ENCODE measurements around the gene TMEM161A.
"Not testable (repeated sequence)": the region's sequence is repeated elsewhere in the genome, so short reads cannot be mapped to it uniquely, and the experiment has no call there.

TMEM161A gene

DNA sequence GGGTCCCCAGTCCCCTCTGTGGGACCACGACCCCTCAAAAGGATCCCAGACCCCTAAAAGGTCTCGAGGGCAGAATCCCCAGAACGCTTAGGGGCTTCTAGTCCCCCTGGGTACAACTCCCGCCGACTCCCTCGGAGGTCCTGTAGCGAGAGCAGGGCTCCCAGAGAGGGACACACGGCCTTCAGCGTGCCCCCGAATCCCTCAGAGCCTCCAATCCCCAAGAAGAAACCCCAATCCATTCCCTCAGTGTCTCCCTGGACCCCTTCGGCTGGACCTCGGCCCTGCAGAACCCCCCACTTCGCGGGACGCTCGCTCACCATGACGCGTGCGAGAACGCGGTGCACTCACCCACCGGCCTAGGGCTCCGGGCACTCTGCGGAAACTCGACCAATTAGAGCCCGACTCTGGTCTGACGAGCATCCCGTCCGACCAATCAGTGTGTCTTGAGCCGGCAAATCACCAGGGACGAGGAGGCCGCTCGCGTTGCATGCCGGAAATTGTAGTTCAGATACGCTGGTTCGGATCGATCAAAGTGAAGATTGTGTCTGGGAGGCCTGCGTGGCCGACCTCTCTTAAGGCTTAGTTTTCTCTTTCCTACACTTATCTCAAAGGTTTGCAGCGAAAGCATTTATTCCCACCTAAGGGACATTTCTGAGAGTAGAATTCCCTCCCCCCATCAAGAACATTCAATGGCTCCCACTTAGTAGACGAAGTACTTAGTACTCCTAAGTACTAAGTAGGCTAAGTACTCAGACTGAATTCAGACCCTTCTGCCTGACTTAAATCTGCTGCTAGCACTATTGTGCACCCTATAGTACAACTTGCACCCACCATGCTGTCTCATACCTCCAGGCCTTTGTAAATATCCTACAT, at the start of gene TMEM161A:
Gene TMEM161A, minus strand, starts transcription at position 370 of the 873 bp plus-strand sequence. Its CDS starts 50 bp downstream, at position 320.
- peak; percentile 96 for DNase-seq

DNA sequence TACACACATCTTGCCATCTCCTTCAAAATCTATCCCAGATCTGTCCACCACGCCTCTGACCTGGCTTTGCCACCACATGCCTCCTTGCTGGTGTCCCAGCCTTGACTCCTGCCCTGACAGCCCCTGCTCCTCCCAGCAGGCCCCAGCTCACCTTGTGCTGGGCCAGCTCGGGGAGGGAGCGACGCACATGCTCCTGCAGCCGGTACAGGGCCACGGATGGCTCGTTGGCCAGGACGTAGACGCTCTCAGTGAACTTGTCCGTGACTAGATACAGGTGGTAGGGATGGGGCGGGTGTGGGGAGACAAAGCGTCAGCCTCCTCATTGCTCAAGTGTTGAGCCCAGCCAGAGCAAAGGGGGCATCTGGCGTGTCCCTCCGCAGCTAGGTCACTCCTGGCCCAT, 48.5 kb upstream of the TMEM161A start:
- DNase-seq, result no peak

DNA sequence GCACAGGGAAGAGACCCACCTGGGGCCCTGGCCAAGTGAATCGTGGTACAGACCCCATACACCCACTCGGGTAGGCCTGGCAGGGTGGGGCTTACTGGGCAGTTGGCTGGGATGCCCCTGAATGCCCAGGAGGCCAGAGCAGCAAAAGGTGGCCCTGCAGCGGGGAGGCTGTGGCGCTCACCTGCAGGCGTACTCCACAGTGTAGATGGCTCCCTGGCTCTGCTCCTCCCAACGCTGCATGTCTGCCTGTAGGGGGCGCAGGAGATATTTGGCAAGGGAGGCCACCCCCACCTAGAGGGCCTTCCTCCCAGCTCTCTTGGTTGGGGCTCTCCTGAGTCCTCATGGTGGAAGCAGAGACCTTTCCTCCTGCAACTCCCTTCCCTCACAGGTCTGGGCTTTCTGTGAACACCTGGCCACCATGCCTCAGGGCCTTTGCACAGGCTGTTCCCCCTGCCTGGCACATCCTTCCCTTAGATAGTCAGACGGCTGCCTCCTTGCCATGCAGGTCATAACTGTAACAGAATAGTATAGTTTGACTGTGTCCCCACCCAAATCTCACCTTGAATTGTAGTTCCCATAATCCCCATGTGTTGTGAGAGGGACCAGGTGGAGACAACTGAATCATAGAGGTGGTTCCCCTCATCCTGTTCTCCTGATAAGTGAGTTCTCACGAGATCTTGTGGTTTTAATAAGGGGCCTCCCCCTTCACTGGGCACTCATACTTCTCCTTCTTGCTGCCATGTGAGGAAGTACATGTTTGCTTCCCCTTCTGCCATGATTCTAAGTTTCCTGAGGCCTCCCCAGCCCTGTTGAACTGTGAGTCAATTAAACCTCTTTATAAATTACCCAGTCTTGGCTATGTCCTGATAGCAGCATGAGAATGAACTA, 47.8 kb upstream of the TMEM161A start:
- DNase-seq, result no peak

DNA sequence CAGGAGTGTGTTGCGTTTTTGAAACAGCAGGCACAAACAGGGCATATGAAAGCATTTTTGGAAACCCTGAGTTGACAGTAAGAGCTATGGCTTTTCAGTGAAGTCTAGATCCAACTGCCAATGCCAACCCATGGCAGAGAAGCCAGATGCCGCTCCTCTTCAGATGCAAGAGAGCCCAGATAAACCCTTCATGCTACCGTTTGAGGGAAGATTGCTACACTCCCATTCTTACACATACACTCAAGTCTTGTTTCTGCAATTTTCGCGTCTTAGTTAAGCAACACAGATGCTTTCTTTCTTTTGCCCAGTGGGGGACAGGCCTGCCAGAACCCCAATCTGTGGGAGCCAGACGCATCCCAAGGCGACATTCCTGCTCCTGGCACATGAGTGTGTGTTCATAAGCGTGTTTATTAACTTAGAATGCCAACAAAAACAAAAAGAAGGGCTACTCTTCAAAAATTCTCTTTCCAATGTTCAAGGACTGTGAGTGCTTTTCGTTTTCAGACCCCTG, 43.3 kb upstream of the TMEM161A start:
- DNase-seq, result no peak

DNA sequence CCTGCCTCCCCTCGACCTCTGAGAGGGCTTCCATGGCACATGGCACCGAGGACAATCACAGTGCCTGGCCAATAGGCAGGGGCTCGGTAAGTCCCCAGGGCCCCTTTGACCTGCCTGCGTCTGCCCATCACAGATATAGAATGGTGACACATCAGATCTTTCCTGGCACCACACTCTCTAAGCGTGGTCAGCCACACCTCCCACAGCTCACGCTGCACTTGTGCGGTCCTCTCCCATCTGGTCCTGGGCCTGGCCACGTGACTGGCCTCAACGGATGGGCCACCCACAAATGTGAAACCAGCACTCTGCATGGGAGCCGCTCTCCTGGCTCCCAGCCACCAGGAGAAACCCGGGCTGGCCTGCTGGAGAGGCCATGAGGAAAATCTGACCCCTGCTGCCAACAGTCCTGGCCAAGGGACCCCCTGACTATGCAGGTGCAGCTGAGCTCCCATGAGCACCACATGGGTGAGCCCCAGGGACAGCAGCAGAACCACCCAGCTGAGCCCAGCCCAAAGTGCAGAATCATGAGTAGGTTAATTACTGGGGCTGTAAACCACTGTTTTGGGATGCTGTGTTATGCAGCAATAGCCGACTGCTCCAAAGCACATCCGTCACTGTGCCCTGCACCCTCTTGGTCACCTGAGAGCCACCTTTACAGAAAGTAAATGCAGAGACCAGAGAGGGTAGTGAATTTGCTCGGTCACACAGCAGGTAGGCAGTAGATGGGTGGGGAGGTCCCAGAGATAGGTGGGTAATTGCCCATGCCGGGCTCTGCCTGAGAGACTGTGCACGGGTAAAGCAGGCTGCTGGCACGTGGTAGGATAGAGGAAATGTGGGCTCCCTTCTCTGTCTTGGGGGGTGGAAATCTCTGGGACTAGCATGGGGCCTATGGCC, 41.5 kb upstream of the TMEM161A start:
- DNase-seq, result no peak

DNA sequence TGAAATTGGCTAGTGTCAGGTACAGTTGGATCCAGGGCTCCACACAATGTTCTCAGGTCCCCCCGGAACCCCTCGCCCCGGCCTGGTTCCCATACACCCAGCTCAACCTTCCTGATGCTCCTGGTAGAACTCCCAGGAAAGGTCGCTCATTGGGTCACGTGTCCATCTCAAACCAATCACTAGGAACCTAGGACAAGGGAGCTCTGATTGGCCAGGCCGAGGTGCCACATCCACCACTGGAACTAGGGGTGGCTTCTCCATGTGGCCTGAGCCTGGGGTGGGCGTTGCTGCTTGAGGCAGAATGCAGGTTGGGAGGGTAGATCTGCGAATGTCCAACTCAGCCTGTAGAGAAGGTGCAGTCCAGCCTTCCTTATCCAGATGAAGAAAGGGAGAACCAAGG, 38.7 kb upstream of the TMEM161A start:
- DNase-seq, result no peak

DNA sequence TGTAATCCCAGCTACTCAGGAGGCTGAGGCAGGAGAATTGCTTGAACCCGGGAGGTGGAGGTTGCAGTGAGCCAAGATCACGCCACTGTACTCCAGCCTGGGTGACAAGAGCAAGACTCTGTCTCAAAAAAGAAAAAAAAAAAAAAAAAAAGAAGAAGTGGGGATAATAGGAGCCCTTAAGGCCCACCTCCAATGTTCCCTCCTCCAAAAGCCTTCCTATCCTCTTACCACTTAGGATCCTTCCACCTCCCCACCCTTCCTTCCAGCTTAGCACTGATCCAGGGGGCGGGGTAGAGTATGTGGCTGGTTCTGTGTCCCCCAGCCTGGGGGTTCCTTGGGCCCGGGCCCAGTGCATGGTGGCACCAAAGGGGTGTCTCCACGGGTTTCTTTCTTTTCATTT, 35.0 kb upstream of the TMEM161A start:
- not testable (repeated sequence) for DNase-seq

DNA sequence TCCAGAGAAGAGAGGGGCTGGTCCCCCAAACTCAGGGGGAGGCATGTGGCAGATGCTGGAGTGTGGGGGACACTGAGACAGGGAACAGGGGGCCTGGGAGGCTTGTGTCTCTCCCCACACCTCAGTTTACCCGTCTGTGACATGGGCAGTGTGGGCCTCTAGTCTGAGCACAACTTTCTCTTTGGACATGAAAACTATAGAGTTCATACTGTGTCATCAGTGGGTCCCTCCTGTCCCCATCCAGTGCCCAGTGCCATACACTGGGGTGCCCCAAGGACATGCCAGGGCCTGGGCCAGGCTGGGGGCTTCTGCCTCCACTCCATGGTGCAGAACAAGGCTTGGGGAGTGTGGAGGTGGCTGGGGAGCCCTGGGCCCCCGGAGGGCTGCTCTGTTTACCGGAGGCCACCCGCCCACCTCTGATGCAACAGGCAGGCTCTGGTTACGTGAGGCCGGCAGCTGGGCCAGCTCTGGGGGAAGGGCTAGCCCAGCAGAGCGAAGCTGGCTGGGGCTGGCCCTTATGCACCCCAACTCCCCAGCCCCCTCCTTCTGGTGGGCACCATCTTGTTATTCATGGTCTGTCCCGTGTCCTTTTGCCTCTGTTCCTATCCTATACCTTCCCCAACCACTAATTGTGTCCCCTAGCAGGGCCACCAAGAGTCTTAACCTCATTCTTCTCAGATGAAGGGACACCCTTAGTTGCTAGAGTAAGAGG, 33.7 kb upstream of the TMEM161A start:
- no peak for DNase-seq

DNA sequence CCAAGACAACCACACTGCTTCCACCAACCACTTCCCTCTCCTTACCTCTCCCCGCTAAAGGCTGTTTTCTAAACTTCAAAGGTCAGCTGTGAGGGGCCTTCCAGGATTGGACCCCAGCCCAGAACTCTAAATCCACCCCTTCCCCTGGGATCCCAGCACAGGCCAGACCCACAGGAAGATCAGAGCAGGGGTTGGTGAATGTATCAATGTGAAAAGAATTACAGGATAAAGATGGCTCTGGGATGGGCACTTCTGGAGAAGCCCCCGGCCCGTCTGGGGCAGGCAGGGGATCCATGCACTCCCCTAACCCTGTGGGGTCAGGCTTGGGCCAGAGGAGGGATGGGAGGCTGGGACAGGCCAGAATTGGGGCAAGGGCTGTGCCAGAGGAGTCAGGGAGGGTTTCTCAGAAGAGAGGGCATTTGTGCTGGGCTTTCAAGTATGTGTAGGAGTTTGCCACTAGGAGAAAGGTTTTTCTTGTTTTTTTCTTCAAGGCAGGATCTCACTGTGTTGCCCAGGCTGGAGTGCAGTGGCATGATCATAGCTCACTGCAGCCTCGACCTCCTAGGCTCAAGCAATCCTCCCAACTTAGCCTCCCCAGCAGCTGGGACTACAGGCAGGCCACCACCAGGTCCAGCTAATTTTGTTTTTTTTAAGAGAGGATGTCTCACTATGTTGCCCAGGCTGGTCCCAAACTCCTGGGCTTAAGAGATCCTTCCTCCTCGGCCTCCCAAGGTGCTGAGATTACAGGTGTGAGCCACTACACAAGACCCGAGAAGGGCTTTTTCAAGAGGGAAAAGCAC, 32.8 kb upstream of the TMEM161A start:
- DNase-seq, result no peak

DNA sequence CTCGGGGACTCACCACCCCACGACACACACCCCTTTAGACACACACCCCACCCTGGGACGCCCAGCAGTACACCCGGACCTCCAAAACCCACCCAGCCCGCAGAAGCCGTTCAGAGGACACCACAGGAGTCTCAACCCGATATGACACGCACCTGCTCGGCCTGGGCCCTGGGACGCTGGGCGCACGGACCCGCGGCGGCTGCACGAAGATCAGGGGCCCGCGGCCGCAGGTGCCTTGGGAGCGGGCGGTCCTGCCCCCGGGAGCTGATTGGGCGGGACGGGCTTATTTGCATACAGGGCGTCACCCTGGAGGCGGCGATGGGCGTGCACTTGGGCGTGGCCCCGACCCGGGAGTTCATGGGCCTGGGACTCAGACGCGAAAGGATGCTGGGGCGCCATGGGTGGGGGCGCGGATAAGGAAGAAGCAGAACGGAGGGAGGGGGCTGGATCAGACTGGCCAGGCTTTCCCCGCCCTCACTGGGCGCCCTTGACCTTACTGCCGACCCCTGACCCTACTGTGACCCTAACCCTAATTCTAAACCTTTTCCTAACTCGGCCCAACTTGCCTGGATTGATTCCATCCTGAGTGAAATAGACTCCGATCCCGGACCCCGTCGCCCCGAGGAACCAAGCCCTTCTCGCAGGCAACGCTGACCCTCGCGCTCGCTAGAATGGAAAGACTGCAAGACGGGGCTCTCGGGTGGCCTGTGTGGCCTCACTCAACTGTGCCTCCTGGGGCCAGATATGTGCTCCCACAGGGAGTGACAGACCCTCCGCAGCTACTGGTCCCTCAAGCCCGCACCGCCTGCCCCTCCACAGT, 32.0 kb upstream of the TMEM161A start, which contains the start of gene MEF2B:
Gene MEF2B, minus strand, starts transcription at position 211 of the 820 bp plus-strand sequence. CDS start 19,528 bp downstream, outside the sequence.
- peak; percentile 9 for DNase-seq

DNA sequence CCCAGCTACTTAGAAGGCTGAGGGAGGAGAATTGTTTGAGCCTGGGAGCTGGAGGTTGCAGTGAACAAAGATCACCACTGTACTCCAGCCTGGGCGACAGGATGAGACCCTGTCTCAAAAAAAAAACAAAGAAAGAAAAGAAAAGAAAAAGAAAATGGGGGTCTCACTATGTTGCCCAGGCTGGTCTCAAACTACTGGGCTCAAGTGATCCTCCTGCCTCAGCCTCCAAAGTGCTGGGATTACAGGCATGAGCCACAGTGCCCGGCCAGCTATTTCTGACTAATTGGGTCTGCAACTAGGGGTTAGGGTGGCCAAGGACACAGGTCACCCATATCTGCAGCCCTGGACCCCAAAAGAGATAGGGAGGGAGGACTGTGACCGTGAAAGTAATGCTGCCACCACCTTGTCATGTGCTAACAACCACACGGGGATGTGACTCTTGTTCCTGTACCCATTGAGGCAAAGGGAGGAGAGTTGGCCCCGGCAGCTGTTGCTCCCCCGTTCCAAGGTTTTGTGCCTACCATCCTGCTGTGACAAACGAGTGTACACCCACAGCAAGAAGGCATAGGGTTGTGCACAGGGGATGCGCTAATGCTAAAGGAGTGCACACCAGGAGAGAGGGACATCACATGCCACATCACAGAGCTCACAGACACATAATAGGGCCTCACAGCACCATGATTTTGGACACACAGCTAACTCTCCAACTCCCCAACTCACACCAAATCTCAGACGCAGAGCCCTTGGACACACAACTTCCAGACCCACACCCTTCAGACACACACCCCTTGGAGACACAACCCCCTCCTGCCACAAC, 31.2 kb upstream of the TMEM161A start:
- no peak for DNase-seq

DNA sequence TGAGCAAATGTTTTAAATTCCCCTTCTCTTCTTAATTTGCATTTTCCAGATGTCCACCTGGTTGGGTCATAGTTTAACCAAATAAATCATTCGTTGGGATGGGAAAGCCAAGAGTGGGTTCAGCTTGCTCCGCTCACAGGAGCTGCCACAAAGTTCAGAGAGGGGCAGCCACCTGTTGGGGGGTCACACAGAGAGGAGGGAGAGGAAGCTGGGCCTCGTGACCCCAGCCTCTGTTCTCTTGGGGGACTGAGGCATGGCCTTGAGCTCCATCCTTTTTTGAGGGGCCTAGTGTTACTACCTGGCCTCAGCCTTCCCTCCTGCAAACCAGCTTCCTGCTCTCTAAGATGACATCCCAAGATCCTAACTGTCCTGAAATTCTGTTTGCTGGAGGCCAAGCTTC, 29.3 kb upstream of the TMEM161A start:
- DNase-seq, result no peak

DNA sequence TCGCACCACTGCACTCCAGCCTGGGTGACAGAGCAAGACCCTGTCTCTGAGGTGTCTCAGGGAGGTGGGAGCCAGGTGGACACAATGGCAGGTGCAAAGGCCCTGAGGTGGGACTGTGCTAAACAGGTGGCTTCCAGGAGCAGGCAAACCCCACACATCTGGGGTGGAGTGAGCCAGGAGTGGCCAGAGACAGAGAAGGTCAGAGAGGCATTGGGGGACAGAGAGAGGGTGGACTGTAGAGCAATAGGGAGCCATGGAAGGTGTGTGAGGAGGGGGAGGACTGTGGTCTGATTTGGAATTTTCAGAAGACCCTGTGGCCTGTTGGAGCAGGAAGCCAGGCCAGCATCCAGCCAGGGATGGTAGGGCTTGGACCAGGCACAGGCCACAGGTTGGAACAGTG, 27.1 kb upstream of the TMEM161A start:
- no peak for DNase-seq

DNA sequence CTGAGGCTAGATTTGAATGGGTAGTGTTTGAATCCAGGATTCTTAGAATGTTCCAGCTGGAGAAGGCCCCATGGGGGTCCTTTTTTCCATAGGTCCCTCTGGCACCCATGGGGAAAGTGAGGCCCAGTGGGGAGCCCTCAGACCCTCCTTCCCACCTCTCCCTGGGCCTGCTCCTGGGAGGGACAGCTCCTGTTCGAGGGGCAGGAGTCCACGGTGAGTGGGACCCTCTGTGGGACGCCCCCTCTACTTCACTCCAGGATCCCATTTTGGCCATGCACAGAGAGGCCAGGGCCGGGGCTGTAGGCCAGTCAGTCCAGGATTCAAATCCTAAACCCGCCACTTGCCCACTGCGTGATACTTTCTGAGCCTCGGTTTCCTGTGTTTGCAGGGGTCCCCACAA, 24.2 kb upstream of the TMEM161A start:
- DNase-seq, result no peak

DNA sequence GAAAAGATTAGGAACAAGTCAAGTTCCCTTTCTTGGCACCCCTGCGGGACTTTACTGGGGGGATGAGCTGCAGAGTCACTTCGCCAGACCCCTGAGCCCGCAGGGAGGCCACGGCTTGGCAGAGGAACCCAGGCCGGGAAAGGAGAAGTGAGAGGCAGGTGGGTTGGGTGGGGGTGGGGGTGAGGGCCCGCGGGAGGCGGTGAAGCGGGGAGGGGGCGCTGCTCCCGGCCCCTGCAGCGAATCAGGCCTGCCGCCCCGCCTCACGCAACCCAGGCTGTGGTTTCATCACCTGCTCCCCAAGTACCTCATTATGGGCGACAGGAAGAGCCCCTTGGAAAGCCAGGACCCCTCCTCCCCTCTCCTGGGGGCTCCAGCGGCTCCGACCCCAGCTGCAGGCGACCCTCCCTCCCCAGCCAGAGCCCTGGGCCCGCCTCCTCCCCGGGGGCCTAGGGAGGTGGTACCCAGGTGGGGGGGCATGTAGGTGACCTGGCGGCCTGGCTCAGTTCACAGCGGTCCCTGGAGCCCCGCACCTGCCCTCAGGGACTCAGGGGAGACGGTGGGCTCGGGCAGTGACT, 22.3 kb upstream of the TMEM161A start:
- DNase-seq, result no peak

DNA sequence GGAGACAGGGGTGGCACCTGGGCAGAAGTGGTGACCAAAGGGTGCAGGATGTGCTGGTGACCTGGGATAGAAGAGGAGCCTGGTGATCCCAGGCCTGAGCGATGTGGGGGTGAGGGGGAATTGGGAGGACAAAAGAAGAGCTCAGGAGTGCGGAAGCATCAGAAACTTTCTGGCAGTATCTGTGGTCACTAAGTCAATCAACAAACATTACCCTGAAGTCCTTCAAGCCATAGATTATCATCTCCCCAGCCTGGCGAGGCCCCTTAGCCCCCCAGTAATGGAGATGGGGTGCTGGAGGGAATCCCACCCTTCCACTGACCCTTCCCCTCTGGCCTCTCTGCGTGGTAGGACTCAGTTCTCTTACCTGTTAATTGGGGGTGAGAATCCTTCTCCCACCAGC, 21.3 kb upstream of the TMEM161A start:
- no peak for DNase-seq

DNA sequence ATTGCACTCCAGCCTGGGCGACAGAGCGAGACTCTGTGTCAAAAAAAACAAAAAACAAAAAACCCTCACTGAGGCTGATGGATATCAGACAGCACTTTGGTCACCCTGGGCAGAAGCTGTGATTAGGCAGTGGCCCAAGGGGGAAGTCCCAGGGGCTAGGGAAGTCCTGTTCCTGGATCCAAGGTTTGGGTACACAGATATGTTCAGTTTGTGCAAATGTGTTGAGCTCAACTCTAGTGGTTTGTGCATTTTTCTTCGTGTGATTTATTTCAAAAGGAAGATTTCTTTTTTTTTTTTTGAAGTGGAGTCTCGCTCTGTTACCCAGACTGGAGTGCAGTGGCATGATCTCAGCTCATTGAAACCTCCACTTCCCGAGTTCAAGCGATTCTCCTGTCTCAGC, 19.5 kb upstream of the TMEM161A start:
- DNase-seq, result no peak

DNA sequence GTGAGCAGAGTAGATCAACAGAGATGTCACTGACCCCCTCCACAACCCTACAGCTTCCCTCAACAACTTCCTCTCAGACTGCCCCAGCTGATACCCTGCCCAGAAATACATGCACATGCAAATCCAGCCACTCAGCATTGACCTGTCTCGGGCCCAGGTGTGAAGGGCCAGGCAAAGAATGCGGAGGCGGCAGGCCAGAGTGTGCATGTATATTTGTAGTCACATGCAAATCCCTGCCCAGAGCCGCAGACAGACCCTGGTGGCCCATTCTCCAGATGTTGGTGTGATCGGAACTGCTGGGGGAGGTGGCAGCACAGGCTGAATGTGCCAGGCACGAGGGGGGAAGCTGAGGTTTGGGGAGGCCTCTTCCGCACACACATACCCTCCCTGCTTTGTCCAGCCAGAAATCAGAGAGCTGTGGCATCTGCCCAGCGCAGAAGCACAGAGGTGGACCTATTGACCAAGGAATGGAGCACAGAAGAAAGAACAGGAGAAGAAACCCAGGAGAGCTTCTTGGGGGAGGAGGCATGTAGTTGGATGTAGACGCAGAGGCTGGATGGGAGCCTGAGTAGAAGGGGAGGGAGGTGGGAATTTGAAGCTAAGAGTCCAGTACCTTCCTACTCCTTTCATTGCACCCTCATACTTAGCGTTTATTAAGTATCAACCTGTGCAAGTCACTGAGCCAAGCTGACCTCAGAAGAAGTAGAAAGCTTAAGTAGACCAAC, 17.4 kb upstream of the TMEM161A start:
- DNase-seq, result no peak

Measured in midbrain (tissue), 1 donor.